H1 (cell line): ENCODE measurements around the gene RNF130. TPM values are rescaled to one million over a fixed set of nuclear protein-coding genes. Genes with fewer than 3 reads are reported as not detected.

Source experiments
- CTCF ChIA-PET: fragments of 300-600 bp; sonication (Branson Sonifier 250); formaldehyde crosslinking; loops from one replicate; lab custom pipeline; 2021; ENCODE audit not compliant: partially characterized antibody; lab: Charles Lee
- POLR2A ChIA-PET: fragments of 300-600 bp; sonication (Branson Sonifier 250); formaldehyde crosslinking; loops from one replicate; lab custom pipeline; 2021; ENCODE audit warnings: inconsistent platforms; ENCODE audit not compliant: partially characterized antibody; lab: Charles Lee
- DNase-seq, 2 experiments: peaks; one replicate each; pipeline versions ENCODE4 v3.0.0 to v3.0.0-alpha.2; 2010 to 2022; ENCODE audit warnings: low spot score in 2 of 2, low read depth in 1 of 2, mixed read lengths in 1 of 2
- FAIRE-seq: peaks from 2 replicates; lab custom pipeline; 2011; peaks lifted over from hg19 to GRCh38; lab: Jason Lieb, UNC
- H2AFZ ChIP-seq: 2 replicates; pipeline ENCODE4 v1.8.1; 2012; ENCODE audit warnings: low read length, inconsistent platforms
- H2AK5ac ChIP-seq: 2 replicates; pipeline ENCODE4 v1.6.1; 2013; ENCODE audit warnings: low read depth, low read length
- H2BK120ac ChIP-seq: replicated peaks from 2 replicates; pipeline ENCODE3; 2013; ENCODE audit warnings: low read depth, low read length, inconsistent platforms
- H2BK12ac ChIP-seq: 2 replicates; pipeline ENCODE4 v1.6.1; 2013; ENCODE audit warnings: low read depth, low read length
- H2BK15ac ChIP-seq: 2 replicates; pipeline ENCODE4 v1.6.1; 2013; ENCODE audit warnings: low read length
- H2BK20ac ChIP-seq: 2 replicates; pipeline ENCODE4 v1.6.1; 2013; ENCODE audit warnings: low read length
- H2BK5ac ChIP-seq: 2 replicates; pipeline ENCODE4 v1.6.1; 2013; ENCODE audit warnings: low read depth, low read length
- H3K14ac ChIP-seq: 2 replicates; pipeline ENCODE4 v1.6.1; 2013; ENCODE audit warnings: inconsistent platforms; ENCODE audit not compliant: insufficient read length
- H3K18ac ChIP-seq: 2 replicates; pipeline ENCODE4 v1.6.1; 2013; ENCODE audit warnings: low read length; ENCODE audit errors: extremely low read depth
- H3K23ac ChIP-seq: 2 replicates; pipeline ENCODE4 v1.6.1; 2013; ENCODE audit warnings: inconsistent platforms; ENCODE audit not compliant: insufficient read length
- H3K23me2 ChIP-seq: 2 replicates; pipeline ENCODE4 v1.6.1; 2013; ENCODE audit warnings: low read depth, low read length
- H3K27ac ChIP-seq: 2 replicates; pipeline ENCODE4 v1.6.1; 2011; ENCODE audit warnings: low read depth, low read length, inconsistent platforms
- H3K27me3 ChIP-seq, 4 experiments: replicated peaks in 1 of 4; 1 replicate in 1 of 4; 2 replicates in 3 of 4; pipeline versions ENCODE4 v1.6.1 to v1.8.1; 2011 to 2013; ENCODE audit warnings: low read length in 3 of 4, mild to moderate bottlenecking in 3 of 4, inconsistent platforms in 2 of 4, mixed read lengths in 2 of 4, moderate library complexity in 1 of 4; ENCODE audit not compliant: control insufficient read depth in 3 of 4, insufficient read depth in 3 of 4; ENCODE audit errors: extremely low read depth in 1 of 4
- H3K36me3 ChIP-seq, 4 experiments: 2 replicates each; pipeline versions ENCODE4 v1.6.1 to v1.8.1; 2011 to 2013; ENCODE audit warnings: mild to moderate bottlenecking in 4 of 4, low read length in 3 of 4, moderate library complexity in 2 of 4, control low read depth in 1 of 4, inconsistent platforms in 1 of 4; ENCODE audit not compliant: insufficient read depth in 4 of 4, control insufficient read depth in 2 of 4
- H3K4ac ChIP-seq: replicated peaks from 2 replicates; pipeline ENCODE3; 2013; ENCODE audit warnings: low read length, low read depth, mixed read lengths, inconsistent platforms; ENCODE audit not compliant: insufficient read length
- H3K4me1 ChIP-seq, 4 experiments: replicated peaks in 1 of 4; 1 replicate in 1 of 4; 2 replicates in 3 of 4; pipeline versions ENCODE4 v1.6.1 to v1.8.1; 2011 to 2013; ENCODE audit warnings: low read length in 3 of 4, inconsistent platforms in 2 of 4, mixed read lengths in 1 of 4; ENCODE audit not compliant: insufficient read depth in 4 of 4, control insufficient read depth in 3 of 4
- H3K4me2 ChIP-seq, 2 experiments: 2 replicates each; pipeline versions ENCODE4 v1.6.1 to v1.8.1; 2011 to 2013; ENCODE audit warnings: low read depth in 2 of 2, low read length in 2 of 2, control low read depth in 1 of 2, inconsistent platforms in 1 of 2, mild to moderate bottlenecking in 1 of 2; ENCODE audit not compliant: insufficient read depth in 1 of 2
- H3K4me3 ChIP-seq, 4 experiments: fragments of 200-600, 300-600 bp in 1 of 4; sonication (generic), shearing (Covaris generic), sonication (Bioruptor Twin) in 1 of 4; 2 replicates each; pipeline versions ENCODE4 v1.5.1 to v1.8.1; 2011 to 2016; ENCODE audit warnings: low read length in 4 of 4, low read depth in 3 of 4, control low read depth in 2 of 4, inconsistent platforms in 2 of 4, mild to moderate bottlenecking in 2 of 4, mixed read lengths in 1 of 4, moderate library complexity in 1 of 4; ENCODE audit not compliant: insufficient read depth in 2 of 4; ENCODE audit errors: extremely low read depth in 1 of 4
- H3K56ac ChIP-seq: replicated peaks from 2 replicates; pipeline ENCODE3; 2013; ENCODE audit warnings: low read depth, mild to moderate bottlenecking, mixed read lengths, low read length, inconsistent platforms; ENCODE audit not compliant: insufficient read length
- H3K79me1 ChIP-seq: 2 replicates; pipeline ENCODE4 v1.6.1; 2013; ENCODE audit warnings: low read depth, low read length, control low read depth
- H3K79me2 ChIP-seq, 2 experiments: 2 replicates each; pipeline versions ENCODE4 v1.6.1 to v1.8.1; 2012 to 2013; ENCODE audit warnings: low read length in 2 of 2, mild to moderate bottlenecking in 2 of 2, inconsistent platforms in 1 of 2; ENCODE audit not compliant: insufficient read depth in 2 of 2, control insufficient read depth in 1 of 2
- H3K9ac ChIP-seq, 4 experiments: replicated peaks in 1 of 4; 1 replicate in 1 of 4; 2 replicates in 3 of 4; pipeline versions ENCODE4 v1.6.1 to v1.8.1; 2011 to 2013; ENCODE audit warnings: low read depth in 3 of 4, low read length in 3 of 4, control low read depth in 2 of 4, mild to moderate bottlenecking in 2 of 4, moderate library complexity in 2 of 4, inconsistent platforms in 1 of 4; ENCODE audit errors: extremely low read depth in 1 of 4
- H3K9me3 ChIP-seq, 2 experiments: 2 replicates each; pipeline versions ENCODE4 v1.6.1 to v1.8.1; 2012 to 2013; ENCODE audit warnings: mild to moderate bottlenecking in 2 of 2, moderate library complexity in 2 of 2, control low read depth in 1 of 2, inconsistent platforms in 1 of 2, low read depth in 1 of 2, low read length in 1 of 2, mixed read lengths in 1 of 2; ENCODE audit not compliant: insufficient read depth in 2 of 2
- H4K20me1 ChIP-seq, 2 experiments: replicated peaks in 1 of 2; 2 replicates each; pipeline versions ENCODE3 to v1.8.1; 2011 to 2013; ENCODE audit warnings: inconsistent platforms in 2 of 2, low read length in 2 of 2, mild to moderate bottlenecking in 1 of 2; ENCODE audit not compliant: insufficient read depth in 2 of 2, control insufficient read depth in 1 of 2
- H4K5ac ChIP-seq: 2 replicates; pipeline ENCODE4 v1.6.1; 2013; ENCODE audit warnings: low read length, low read depth, mixed read lengths, inconsistent platforms; ENCODE audit not compliant: insufficient read length
- H4K8ac ChIP-seq: 2 replicates; pipeline ENCODE4 v1.8.0; 2013; ENCODE audit warnings: mild to moderate bottlenecking, moderate library complexity, low read length, inconsistent platforms; ENCODE audit not compliant: insufficient read depth; ENCODE audit errors: extremely low read depth
- H4K91ac ChIP-seq: replicated peaks from 2 replicates; pipeline ENCODE3; 2013; ENCODE audit warnings: low read length, mixed read lengths, inconsistent platforms; ENCODE audit not compliant: insufficient read length
- CEBPB ChIP-seq: IDR thresholded peaks from 2 replicates; pipeline ENCODE4 v1.6.1; 2012; ENCODE audit warnings: low read depth, low read length
- E2F6 ChIP-seq: IDR thresholded peaks from 2 replicates; pipeline ENCODE4 v1.6.1; 2012; ENCODE audit warnings: inconsistent platforms
- EGR1 ChIP-seq: IDR thresholded peaks from 2 replicates; pipeline ENCODE4 v1.6.1; 2011; ENCODE audit warnings: low read depth, low read length, borderline replicate concordance
- GTF2F1 ChIP-seq: IDR thresholded peaks from 2 replicates; pipeline ENCODE4 v1.6.1; 2012; ENCODE audit warnings: low read depth, low read length, improper control_type of control experiment, borderline replicate concordance
- POLR2AphosphoS5 ChIP-seq: IDR thresholded peaks from 2 replicates; pipeline ENCODE4 v1.6.1; 2011; ENCODE audit warnings: low read depth, low read length
- TCF12 ChIP-seq: IDR thresholded peaks from 2 replicates; pipeline ENCODE4 v1.6.1; 2011; ENCODE audit warnings: low read depth, mild to moderate bottlenecking, low read length
- WGBS, 2 experiments: shearing (Covaris generic) in 1 of 2; methylation state at CpG; one replicate each; pipeline versions ENCODE4 v1.1.6 to v1.1.7; 2013 to 2015; ENCODE audit warnings: low lambda C conversion rate in 2 of 2, mixed read lengths in 2 of 2, inconsistent platforms in 1 of 2, low coverage in 1 of 2, missing lambda C conversion rate in 1 of 2; ENCODE audit not compliant: insufficient replicate concordance in 2 of 2, insufficient coverage in 1 of 2, insufficient read length in 1 of 2; ENCODE audit errors: extremely low coverage in 1 of 2, missing lambda C conversion rate in 1 of 2; 5-methylcytosine and 5-hydroxymethylcytosine counted together
- polyA plus RNA-seq, 7 experiments: library from polyadenylated mRNA; depleted of rRNA in 3 of 7; stranded (reverse) in 5 of 7; unstranded in 2 of 7; fragments of >200 nt in 5 of 7; fragments of 200-250 nt in 2 of 7; gene quantifications; 1 replicate in 5 of 7; 2 replicates in 1 of 7; 4 replicates in 1 of 7; pipeline versions ENCODE4 v1.2.1 to v1.2.3, GENCODE V29; 2011 to 2013; ENCODE audit warnings: missing spikeins in 2 of 7, mixed read lengths in 2 of 7
- total RNA-seq: library from RNA; stranded (reverse); fragmentation: NEBNext Ultra II Directional; extraction: Animal tissue kit (Norgen Biotek cat#: 25700); gene quantifications from 2 replicates; pipeline ENCODE4 v1.2.1, GENCODE V29; 2021

Gene RNF130
- total and polyA plus RNA-seq, 2 of the 8 experiments (the other 6 are each of a cell fraction or from before 2014, with no cell fraction given), result 65.1 to 70.0 TPM

GRCh38 chr5:179905161-179905560 is 166.4 kb downstream of the RNF130 start:
- no peak overlapping the region for H4K8ac ChIP-seq
- no peak overlapping the region for H3K9ac ChIP-seq
- H3K4me1 ChIP-seq, result peaks cover 0 to 7% (median 4%) of the 10 kb centered on the region in 4 experiments; a peak in 5 of 7 replicates
- 96% methylated on average over 8 of the region's 8 CpGs; no CpG with 5 or more reads in 1 of the 2 experiments for WGBS, 2 experiments
- peaks cover 0 to 15% of the 10 kb centered on the region in 2 experiments for H4K20me1 ChIP-seq
- peaks cover 0 to 2% of the 10 kb centered on the region in 2 experiments; a peak in 1 of 4 replicates for H3K79me2 ChIP-seq
- CTCF ChIA-PET, result interaction anchor here (3.5 to 3.8 kb wide), 2 partner anchors 12 to 35 kb away, joined by 13 to 24 read pairs; no protein-coding TSS in a partner anchor
- H3K4ac ChIP-seq, result no peak overlapping the region
- no peak overlapping the region for H4K91ac ChIP-seq
- H3K27me3 ChIP-seq, result peaks cover 0 to 6% (median 0%) of the 10 kb centered on the region in 4 experiments; a peak in 2 of 7 replicates
- H3K18ac ChIP-seq, result no peak overlapping the region
- POLR2A ChIA-PET, result interaction anchor here (0.8 to 1.6 kb wide), 2 partner anchors 67 to 187 kb away, joined by 4 to 5 read pairs; no protein-coding TSS in a partner anchor
- H2BK15ac ChIP-seq, result no peak overlapping the region
- peaks cover 6% of the 10 kb centered on the region for H3K79me1 ChIP-seq
- H3K4me3 ChIP-seq, result no peak overlapping the region
- H4K5ac ChIP-seq, result no peak overlapping the region
- H3K9me3 ChIP-seq, result no peaks in the 10 kb centered on the region
- FAIRE-seq (no peak), DNase-seq (no peak)
- no peak overlapping the region for H3K4me2 ChIP-seq
- H3K23ac ChIP-seq, result no peak overlapping the region
- no peak overlapping the region for H2BK20ac ChIP-seq
- H2AK5ac ChIP-seq, result no peak overlapping the region
- no peak overlapping the region for H2BK5ac ChIP-seq
- no peak overlapping the region for H3K56ac ChIP-seq
- no peak overlapping the region for H2AFZ ChIP-seq
- peaks cover 7% of the 10 kb centered on the region; the same call in 1 of the 2 replicates for H3K23me2 ChIP-seq
- H2BK120ac ChIP-seq, result no peak overlapping the region
- no peak overlapping the region for H3K14ac ChIP-seq
- H3K27ac ChIP-seq, result no peak overlapping the region
- H3K36me3 ChIP-seq, result peaks cover 0 to 9% (median 0%) of the 10 kb centered on the region in 4 experiments; a peak in 3 of 8 replicates
- H2BK12ac ChIP-seq, result no peak overlapping the region
- TF ChIP-seq GTF2F1 (no peak), TCF12 (no peak), POLR2AphosphoS5 (no peak), E2F6 (no peak), EGR1 (no peak), CEBPB (no peak)
